Neural cell (in vitro differentiated cells): ENCODE measurements around the gene LTB4R2. TPM values are rescaled to one million over a fixed set of nuclear protein-coding genes. Genes with fewer than 3 reads are reported as not detected.

Experiments used
- H2AFZ ChIP-seq: fragments of 200-600, 300-800 bp; sonication (generic), shearing (Covaris generic); 2 replicates; pipeline ENCODE4 v1.6.0; 2014; ENCODE audit warnings: low read depth, mild to moderate bottlenecking, antibody characterized with exemption, low read length, moderate library complexity
- H3F3A ChIP-seq: fragments of 200-600 bp; shearing (Covaris generic); 2 replicates; pipeline ENCODE4 v1.6.1; 2016; ENCODE audit warnings: mild to moderate bottlenecking, moderate library complexity, mixed read lengths, antibody characterized with exemption, low read length; ENCODE audit not compliant: insufficient read depth, poor library complexity, severe bottlenecking
- H3K27ac ChIP-seq: fragments of 200-600, 300-800 bp; sonication (generic), shearing (Covaris generic); 2 replicates; pipeline ENCODE4 v1.5.1; 2014; ENCODE audit warnings: mild to moderate bottlenecking, low read length, moderate library complexity
- H3K27me3 ChIP-seq: fragments of 300-800, 200-600 bp; sonication (generic), shearing (Covaris generic); 2 replicates; pipeline ENCODE4 v1.6.0; 2014; ENCODE audit warnings: mild to moderate bottlenecking, low read depth, low read length, moderate library complexity; ENCODE audit not compliant: insufficient read depth
- H3K36me3 ChIP-seq: fragments of 300-800, 200-600 bp; sonication (generic), shearing (Covaris generic); 2 replicates; pipeline ENCODE4 v1.5.1; 2014; ENCODE audit warnings: mild to moderate bottlenecking, antibody characterized with exemption, low read length, moderate library complexity; ENCODE audit not compliant: insufficient read depth
- H3K4me2 ChIP-seq: fragments of 300-800, 200-600 bp; sonication (generic), shearing (Covaris generic); 2 replicates; pipeline ENCODE4 v1.6.0; 2014; ENCODE audit warnings: mild to moderate bottlenecking, low read length
- H3K4me3 ChIP-seq: fragments of 300-800, 200-600 bp; sonication (generic), shearing (Covaris generic); 2 replicates; pipeline ENCODE4 v1.5.1; 2014; ENCODE audit warnings: mild to moderate bottlenecking, low read length, moderate library complexity
- H3K79me2 ChIP-seq: fragments of 200-600 bp; shearing (Covaris generic); replicated peaks from 2 replicates; pipeline ENCODE4 v1.6.0; 2014; ENCODE audit warnings: mild to moderate bottlenecking, low read length, moderate library complexity; ENCODE audit not compliant: insufficient read depth
- H3K9ac ChIP-seq: fragments of 300-800, 200-600 bp; sonication (generic), shearing (Covaris generic); 2 replicates; pipeline ENCODE4 v1.6.1; 2016; ENCODE audit warnings: mild to moderate bottlenecking, low read length, mixed read lengths
- H3K9me2 ChIP-seq: fragments of 200-600 bp; shearing (Covaris generic); 2 replicates; pipeline ENCODE4 v1.6.1; 2016; ENCODE audit warnings: mild to moderate bottlenecking, low read length, mixed read lengths; ENCODE audit not compliant: insufficient read depth
- H3K9me3 ChIP-seq: fragments of 200-600, 300-800 bp; sonication (generic), shearing (Covaris generic); 2 replicates; pipeline ENCODE4 v1.6.1; 2016; ENCODE audit warnings: mild to moderate bottlenecking, mixed run types, low read length, moderate library complexity, mixed read lengths
- H4K20me1 ChIP-seq: fragments of 200-600 bp; shearing (Covaris generic); 2 replicates; pipeline ENCODE4 v1.6.1; 2016; ENCODE audit warnings: mild to moderate bottlenecking, mixed run types; ENCODE audit not compliant: insufficient read depth
- CTCF ChIP-seq: fragments of 450-650 bp; IDR thresholded peaks from 2 replicates; pipeline ENCODE4 v1.5.1; 2014; ENCODE audit warnings: antibody characterized with exemption, mild to moderate bottlenecking, moderate library complexity; ENCODE audit not compliant: poor library complexity, severe bottlenecking
- EP300 ChIP-seq: fragments of 450-650 bp; conservative IDR thresholded peaks from 2 replicates; pipeline ENCODE4 v1.6.1; 2014; ENCODE audit warnings: antibody characterized with exemption, mild to moderate bottlenecking, moderate library complexity; ENCODE audit not compliant: poor library complexity, severe bottlenecking
- EZH2 ChIP-seq: fragments of 200-600, 300-800 bp; shearing (Covaris generic), sonication (generic); IDR thresholded peaks from 2 replicates; pipeline ENCODE4 v1.6.1; 2014; ENCODE audit warnings: antibody characterized with exemption, low read length, borderline replicate concordance, mild to moderate bottlenecking; ENCODE audit not compliant: insufficient read depth, poor library complexity, severe bottlenecking
- MXI1 ChIP-seq: fragments of 450-650 bp; conservative IDR thresholded peaks from 2 replicates; pipeline ENCODE4 v1.6.1; 2014; ENCODE audit warnings: antibody characterized with exemption, mild to moderate bottlenecking; ENCODE audit not compliant: poor library complexity, severe bottlenecking
- POLR2AphosphoS5 ChIP-seq: IDR thresholded peaks from 2 replicates; pipeline ENCODE4 v1.6.1; 2012
- RAD21 ChIP-seq: fragments of 450-650 bp; conservative IDR thresholded peaks from 2 replicates; pipeline ENCODE4 v1.6.1; 2014; ENCODE audit warnings: antibody characterized with exemption, mild to moderate bottlenecking, moderate library complexity
- REST ChIP-seq: IDR thresholded peaks from 2 replicates; pipeline ENCODE4 v1.6.1; 2012; ENCODE audit warnings: borderline replicate concordance
- SMC3 ChIP-seq: fragments of 450-650 bp; conservative IDR thresholded peaks from 2 replicates; pipeline ENCODE4 v1.6.1; 2014; ENCODE audit warnings: antibody characterized with exemption, mild to moderate bottlenecking, moderate library complexity; ENCODE audit not compliant: poor library complexity
- TAF1 ChIP-seq: IDR thresholded peaks from 2 replicates; pipeline ENCODE4 v1.6.1; 2012; ENCODE audit warnings: low read depth
- polyA minus RNA-seq: library from RNA; depleted of rRNA, polyadenylated mRNA; stranded (reverse); fragments of >200 nt; gene quantifications from 2 replicates; pipeline ENCODE4 v1.2.3, GENCODE V29; 2014
- polyA plus RNA-seq: library from polyadenylated mRNA; depleted of rRNA; stranded (reverse); fragments of >200 nt; gene quantifications from 2 replicates; pipeline ENCODE4 v1.2.3, GENCODE V29; 2014

Gene LTB4R2
- polyA plus RNA-seq (3.4 and 5.0 TPM in 2 replicates), polyA minus RNA-seq (6.4 and 8.8 TPM in 2 replicates)

GRCh38 chr14:24309538-24310264 is at the start of gene LTB4R2:
TSS of gene LTB4R2 (plus strand) at chr14:24310140. CDS start at chr14:24310665, 525 bp downstream.
- Histone ChIP-seq H3K27ac (no peak within 1 kb of the TSS), H3F3A (no peaks in the 10 kb centered on the region), H3K79me2 (no peaks in the 10 kb centered on the region), H3K9ac (no peak within 1 kb of the TSS), H3K9me2 (no peaks in the 10 kb centered on the region), H3K9me3 (no peaks in the 10 kb centered on the region), H3K36me3 (no peaks in the 10 kb centered on the region), H3K4me2 (no peak within 1 kb of the TSS), H4K20me1 (no peaks in the 10 kb centered on the region), H2AFZ (no peak within 1 kb of the TSS), H3K27me3 (no peaks in the 10 kb centered on the region), H3K4me3 (no peak within 1 kb of the TSS)
- TF ChIP-seq REST (no peak), EP300 (no peak)

- Histone ChIP-seq H3F3A (no peaks in the 10 kb centered on the region), H3K9me2 (no peaks in the 10 kb centered on the region), H4K20me1 (no peaks in the 10 kb centered on the region), H3K4me2 (no peak overlapping the region), H3K27me3 (no peaks in the 10 kb centered on the region), H3K36me3 (no peaks in the 10 kb centered on the region), H3K27ac (no peak overlapping the region), H3K79me2 (no peaks in the 10 kb centered on the region), H3K9ac (no peak overlapping the region), H2AFZ (no peak overlapping the region), H3K9me3 (no peaks in the 10 kb centered on the region), H3K4me3 (no peak overlapping the region)
- TF ChIP-seq RAD21 (no peak), TAF1 (no peak), MXI1 (no peak), POLR2AphosphoS5 (no peak), EZH2 (no peak), REST (no peak), SMC3 (no peak), EP300 (no peak), CTCF (no peak)
These were observed 49.2 kb upstream of the LTB4R2 start for GRCh38 chr14:24260780-24261157.
